Measurements from ENCODE around the gene CCDC50.
A peak's percentile ranks its signal among the peaks of the same experiment; 100 is the strongest.

CCDC50 gene

GRCh38 chr3:191320316-191320715 is 8.9 kb upstream of the CCDC50 start:
- DNase-seq = no peak

GRCh38 chr3:191321019-191321767 is 8.0 kb upstream of the CCDC50 start:
- no peak for DNase-seq

- no peak for DNase-seq
Observed at GRCh38 chr3:191324936-191325335, 4.3 kb upstream of the CCDC50 start.

GRCh38 chr3:191327526-191327925 is 1.7 kb upstream of the CCDC50 start:
- DNase-seq = no peak

- DNase-seq = no peak
Observed at GRCh38 chr3:191328383-191328961, 722 bp upstream of the CCDC50 start.

GRCh38 chr3:191329654-191330529 is 698 bp downstream of the CCDC50 start, which contains the start of gene UTS2B:
UTS2B (minus strand) TSS chr3:191330526; CDS start chr3:191282189, 48,337 bp downstream.
- no peak for DNase-seq

GRCh38 chr3:191330530-191331048 is 1.4 kb downstream of the CCDC50 start:
- peak; percentile 59 for DNase-seq

DNA sequence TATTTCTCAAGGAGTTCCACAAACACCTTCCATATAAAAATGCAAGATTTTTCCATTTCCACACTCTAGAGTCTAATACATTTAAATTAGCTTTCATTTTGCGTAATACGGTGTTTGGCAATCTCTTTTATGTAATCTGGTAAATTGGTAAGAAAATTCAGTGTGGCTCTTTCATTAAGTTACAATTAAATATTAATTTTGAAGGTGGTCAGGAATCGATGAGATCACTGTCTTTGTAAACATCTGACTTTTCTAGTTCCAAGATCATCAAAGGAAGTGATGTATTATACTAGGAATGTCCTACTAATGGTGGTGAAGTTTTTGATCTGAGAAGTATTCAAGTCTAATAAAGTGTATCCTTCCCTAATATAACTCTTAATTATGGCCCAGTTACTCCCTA is 2.2 kb downstream of the CCDC50 start:
- peak; percentile 72 for DNase-seq

- no peak for DNase-seq
Observed at GRCh38 chr3:191333298-191333880, 4.2 kb downstream of the CCDC50 start.

DNA sequence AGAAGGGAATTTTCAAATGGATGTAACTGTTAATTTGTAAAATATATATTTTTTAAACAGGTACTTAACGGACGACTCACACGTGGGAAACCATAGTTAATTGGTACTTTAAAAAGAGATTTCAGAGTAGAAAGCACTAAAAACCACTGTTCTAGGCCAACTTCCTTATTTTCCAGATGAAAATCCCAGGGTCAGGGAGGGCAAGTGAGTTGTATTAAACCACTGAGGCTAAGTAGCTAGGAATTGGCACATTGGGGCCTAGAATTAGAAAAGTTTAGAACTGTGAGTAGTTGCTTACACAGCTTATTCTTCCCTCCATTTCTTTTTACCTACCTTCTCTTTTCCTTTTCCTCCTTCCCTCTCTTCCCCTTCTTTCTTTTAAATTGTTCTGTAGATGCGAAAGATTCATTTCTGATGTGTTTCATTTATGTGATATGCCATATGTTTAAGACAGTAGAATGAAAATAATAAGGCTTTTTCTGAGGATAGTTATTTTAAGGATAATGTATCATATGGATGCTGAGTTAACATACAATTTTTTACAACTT is 5.2 kb downstream of the CCDC50 start:
- DNase-seq = no peak

DNA sequence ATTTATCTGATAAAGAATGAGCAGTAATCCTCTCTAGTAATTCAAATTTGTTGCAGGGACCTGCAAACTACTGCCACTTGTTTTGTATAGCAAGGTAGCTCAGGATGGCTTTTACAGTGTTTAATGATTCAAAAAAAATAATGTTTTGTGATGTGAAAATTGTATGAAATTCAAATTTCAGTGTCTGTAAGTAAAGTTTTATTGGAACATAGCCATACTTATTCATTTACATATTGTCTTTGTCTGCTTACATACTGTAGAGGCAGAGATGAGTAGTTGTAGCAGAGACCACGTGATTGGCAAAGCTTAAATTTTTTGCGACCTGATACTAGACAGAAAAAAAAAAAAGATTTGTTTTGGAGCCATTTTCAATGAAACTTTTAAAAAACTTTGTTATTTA is 7.6 kb downstream of the CCDC50 start:
- no peak for DNase-seq

GRCh38 chr3:191338177-191338488 is 8.9 kb downstream of the CCDC50 start:
- DNase-seq = no peak

GRCh38 chr3:191339316-191339917 is 10.2 kb downstream of the CCDC50 start:
- no peak for DNase-seq

- DNase-seq = no peak
Observed at GRCh38 chr3:191340351-191340750, 11.2 kb downstream of the CCDC50 start.

DNA sequence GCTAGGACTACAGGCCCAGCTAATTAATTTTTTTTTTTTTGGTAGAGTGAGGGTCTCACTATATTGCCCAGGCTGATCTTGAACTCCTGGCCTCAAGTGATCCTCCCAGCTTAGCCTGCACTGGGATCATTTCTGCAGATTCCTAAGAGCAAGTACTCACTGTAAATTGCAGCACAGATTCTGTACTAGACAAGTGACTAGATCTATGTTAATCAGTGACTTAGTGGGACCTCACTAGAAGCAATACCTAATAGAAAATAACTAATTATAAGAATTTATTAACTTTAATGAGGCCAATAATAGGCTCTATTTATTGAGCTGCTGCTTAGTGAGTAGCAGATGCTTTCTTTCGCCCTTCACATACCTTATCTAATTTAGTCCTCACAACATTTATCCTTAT is 11.8 kb downstream of the CCDC50 start:
- no peak for DNase-seq

- DNase-seq = no peak
Observed at GRCh38 chr3:191342006-191342405, 12.8 kb downstream of the CCDC50 start.

GRCh38 chr3:191342411-191342810 is 13.2 kb downstream of the CCDC50 start:
- DNase-seq = no peak

- DNase-seq = no peak
Observed at GRCh38 chr3:191343115-191343514, 13.9 kb downstream of the CCDC50 start.

DNA sequence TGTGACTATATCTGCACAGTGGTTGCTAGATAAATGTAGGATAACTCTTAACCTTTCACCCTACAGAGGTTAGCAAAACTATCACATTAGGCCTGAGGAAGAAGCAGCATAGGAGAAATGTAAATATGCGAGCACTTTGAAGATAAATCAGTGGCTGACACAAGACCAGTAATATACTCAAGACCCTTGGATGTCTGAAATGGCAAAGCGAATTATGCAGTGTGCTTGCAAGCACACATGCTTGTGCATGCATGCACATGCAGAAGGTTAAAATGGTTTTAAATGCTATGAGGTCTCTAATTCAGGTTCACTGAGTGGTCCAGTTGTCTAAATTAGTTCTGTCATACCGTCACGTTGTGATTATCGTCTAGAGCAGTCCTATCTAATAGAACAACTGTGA is 14.7 kb downstream of the CCDC50 start:
- DNase-seq = no peak

GRCh38 chr3:191345334-191345733 is 16.1 kb downstream of the CCDC50 start:
- DNase-seq = no peak

- no peak for DNase-seq
Observed at GRCh38 chr3:191347228-191347627, 18.0 kb downstream of the CCDC50 start.

DNA sequence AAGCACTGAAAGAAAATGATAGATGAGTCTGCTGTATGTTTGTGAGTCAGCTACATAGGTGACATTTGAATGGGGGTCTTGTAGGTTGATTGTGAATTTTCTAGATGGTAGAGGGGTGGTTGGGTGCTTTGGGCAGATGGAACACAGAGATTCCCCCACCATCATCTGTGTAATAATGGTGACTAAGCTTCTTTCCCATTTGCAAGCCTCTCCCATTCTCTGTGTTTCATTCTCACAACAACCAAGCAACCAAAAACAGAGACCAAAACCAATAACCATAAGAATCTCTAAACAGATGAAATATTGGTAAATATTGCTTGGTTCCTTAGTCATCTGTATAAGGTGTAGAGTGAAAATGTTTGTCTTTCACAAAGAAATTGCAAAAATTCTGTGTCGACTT is 18.9 kb downstream of the CCDC50 start:
- no peak for DNase-seq

Data from kidney glomerular epithelial cell (primary cell).